Measurements from ENCODE around the gene BSCL2.
"Not testable (repeated sequence)": the region's sequence is repeated elsewhere in the genome, so short reads cannot be mapped to it uniquely, and the experiment has no call there.

BSCL2 gene

GRCh38 chr11:62656796-62657429 is 50.3 kb downstream of the BSCL2 start:
- DNase-seq (ENCODE audit: low read depth), result no peak

DNA sequence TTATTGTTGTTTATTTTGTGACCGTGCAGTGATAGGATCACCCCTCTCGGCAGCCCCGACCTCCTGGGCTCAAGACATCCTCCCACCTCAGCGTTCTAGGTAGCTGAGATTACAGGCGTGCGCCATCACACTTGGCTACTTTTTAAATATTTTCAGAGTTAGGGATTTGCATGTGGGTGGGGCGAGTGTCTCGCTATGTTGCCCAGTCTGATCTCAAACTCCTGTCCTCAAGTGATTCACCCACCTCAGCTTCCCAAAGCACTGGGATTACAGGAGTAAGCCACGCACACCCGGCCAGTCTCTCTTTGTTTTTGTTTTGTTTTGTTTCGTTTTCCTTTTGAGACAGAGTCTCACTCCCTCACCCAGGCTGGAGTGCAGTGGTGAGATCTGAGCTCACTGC is 52.9 kb downstream of the BSCL2 start:
- DNase-seq (ENCODE audit: low read depth), result no peak

DNA sequence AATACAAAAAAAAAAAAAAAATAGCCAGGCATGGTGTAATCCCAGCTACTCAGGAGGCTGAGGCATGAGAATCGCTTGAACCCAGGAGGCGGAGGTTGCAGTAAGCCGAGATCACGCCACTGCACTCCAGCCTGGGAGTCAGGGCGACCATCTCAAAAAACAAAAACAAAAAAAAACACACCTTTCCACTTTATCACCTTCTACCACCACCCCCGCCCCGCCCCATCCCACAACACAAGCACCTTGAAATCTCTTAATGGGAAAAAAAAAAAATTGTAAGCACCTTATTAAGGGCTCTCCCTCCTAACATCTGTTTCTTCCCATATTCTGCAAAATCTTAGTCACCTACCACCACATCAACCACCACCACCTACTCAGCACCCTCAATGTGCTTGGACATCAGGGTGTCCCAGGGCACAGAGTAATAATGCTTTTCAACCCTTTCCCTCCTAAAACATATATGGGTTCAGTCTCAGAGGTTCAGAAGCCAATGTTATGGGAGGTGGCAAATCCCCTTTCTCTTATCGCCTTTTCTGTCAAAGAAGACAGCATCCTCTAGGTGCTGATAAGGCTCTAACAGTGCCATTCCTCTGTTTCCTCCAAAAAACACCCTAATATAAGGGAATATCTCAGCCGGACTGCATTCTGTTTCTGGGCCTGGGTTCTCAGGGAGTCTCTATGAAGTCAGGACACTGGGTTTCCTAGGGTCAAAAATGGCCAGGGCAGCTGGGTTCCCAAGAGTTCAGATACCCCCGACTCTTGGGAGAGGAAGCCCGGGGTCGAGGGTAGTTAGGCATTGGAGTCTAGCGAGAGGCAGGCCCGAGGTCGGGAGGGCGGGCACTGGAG is 54.8 kb downstream of the BSCL2 start:
- DNase-seq (ENCODE audit: low read depth), result no peak

DNA sequence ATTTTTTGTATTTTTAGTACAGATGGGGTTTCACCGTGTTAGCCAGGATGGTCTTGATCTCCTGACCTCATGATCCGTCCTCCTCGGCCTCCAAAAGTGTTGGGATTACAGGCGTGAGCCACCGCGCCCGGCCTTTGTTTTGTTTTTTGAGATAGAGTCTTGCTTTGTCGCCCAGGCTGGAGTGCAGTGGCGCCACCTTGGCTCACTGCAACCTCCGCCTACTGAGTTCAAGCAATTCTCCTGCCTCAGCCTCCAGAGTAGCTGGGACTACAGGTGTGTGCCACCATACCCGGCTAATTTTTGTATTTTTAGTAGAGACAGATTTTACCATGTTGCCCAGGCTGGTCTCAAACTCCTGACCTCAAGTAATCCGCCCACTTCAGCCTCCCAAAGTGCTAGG is 56.9 kb downstream of the BSCL2 start:
- not testable (repeated sequence) for DNase-seq (ENCODE audit: low read depth)

DNA sequence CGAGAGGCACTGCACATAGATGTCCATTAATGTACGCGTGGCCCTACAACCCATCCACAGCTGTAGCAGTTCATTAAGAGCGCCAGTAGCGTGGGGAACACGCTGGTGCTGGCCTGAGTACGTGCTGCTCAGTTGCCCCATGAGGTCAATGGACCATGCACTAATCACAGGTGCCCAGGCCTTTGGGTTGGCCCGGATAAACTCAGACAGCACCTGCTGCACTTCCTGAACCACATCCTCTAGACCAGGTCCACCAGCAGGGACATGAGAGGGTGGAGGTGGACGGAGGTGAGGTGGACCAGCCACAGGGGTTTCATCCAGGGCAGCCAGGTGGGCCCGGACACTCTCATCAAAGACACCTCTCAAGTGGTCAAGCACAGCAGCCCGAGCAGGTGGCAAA is 57.7 kb downstream of the BSCL2 start:
- no peak for DNase-seq (ENCODE audit: low read depth)

DNA sequence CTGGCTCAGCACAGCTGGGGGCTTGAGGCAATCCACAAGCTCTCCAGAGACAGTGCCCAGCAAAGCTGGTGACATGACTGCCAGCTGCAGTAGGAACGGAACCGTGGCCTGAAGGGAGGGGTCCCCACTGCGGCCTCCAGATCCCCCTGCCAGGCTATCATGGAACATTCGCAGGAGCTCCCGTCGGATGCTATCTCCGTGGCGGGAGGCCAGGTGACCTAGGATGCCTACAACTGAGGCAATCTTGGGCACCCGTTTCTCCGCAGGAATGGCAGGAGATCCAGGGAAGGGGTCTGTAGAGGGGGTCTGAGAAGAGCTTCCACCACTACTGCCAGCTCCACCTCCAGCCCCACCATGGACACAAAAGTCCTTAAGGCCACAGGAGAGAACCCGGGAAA is 58.3 kb downstream of the BSCL2 start:
- no peak for DNase-seq (ENCODE audit: low read depth)

GRCh38 chr11:62648185-62648966 is 58.8 kb downstream of the BSCL2 start:
- no peak for DNase-seq (ENCODE audit: low read depth)

DNA sequence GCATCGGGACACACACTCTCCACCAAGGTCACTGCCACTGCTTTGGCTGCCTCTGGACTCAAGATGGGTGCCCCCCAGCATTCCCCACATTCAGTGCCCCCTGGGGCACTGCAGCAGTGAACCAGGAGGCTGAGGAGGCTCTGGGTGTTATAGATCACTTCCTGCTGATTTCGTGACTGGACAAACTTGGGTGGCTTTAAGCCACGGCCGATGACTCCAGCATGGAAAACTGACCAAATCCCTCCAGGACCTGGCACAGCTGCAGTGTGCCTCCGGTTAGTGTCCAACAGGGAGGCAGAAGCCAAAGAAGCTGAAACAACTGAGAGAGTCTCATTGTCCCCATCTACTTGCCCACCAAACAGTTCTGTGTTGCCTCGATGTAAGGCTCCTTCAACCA is 59.6 kb downstream of the BSCL2 start:
- no peak for DNase-seq (ENCODE audit: low read depth)

GRCh38 chr11:62646825-62647608 is 60.2 kb downstream of the BSCL2 start:
- DNase-seq (ENCODE audit: low read depth), result no peak

GRCh38 chr11:62645946-62646824 is 61.0 kb downstream of the BSCL2 start, which contains the start of gene GANAB:
TSS of gene GANAB (minus strand) at chr11:62646613. CDS start at chr11:62646599, 14 bp downstream.
- peak; percentile 94 for DNase-seq (ENCODE audit: low read depth)

DNA sequence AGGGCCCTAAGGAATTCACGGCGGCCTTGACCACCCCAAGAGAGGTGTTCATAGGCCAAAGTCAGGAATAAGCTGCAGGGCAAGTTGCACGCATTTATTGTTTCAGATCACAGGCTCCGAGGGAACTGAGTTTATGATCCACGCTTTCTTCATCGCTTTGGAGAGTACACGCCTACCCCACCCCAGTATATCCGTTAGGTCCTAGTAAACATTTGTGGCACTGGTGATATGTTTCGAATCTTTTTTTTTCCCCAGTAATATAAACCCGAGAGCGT is 61.6 kb downstream of the BSCL2 start:
- DNase-seq (ENCODE audit: low read depth), result no peak

GRCh38 chr11:62644220-62644619 is 63.0 kb downstream of the BSCL2 start:
- DNase-seq (ENCODE audit: low read depth), result no peak

All from CMK (cell line).